IMR-90 (cell line): ENCODE measurements around the gene PDGFC. TPM values are rescaled to one million over a fixed set of nuclear protein-coding genes. Genes with fewer than 3 reads are reported as not detected.
A peak's percentile ranks its signal among the peaks of the same experiment; 100 is the strongest.

Source experiments
- ATAC-seq: fragments of 200-7000 bp; cut with Tn5 transposase; 2 replicates; pipeline ENCODE4 v1.9.1; 2020; ENCODE audit warnings: low read depth, mild to moderate bottlenecking, moderate library complexity
- BruUV-seq: library from RNA; stranded (reverse); fragments of 400-500 nt; replicated peaks from 2 replicates; lab custom pipeline; 2021; lab: Mats Ljungman, UMichigan
- CTCF ChIA-PET: fragments of 300-600 bp; formaldehyde crosslinking; extraction: SDS; loops from one replicate; lab custom pipeline; 2021; ENCODE audit warnings: antibody characterized with exemption; lab: Yijun Ruan, JAX
- POLR2A ChIA-PET: fragments of 300-600 bp; sonication (Branson Sonifier 250); formaldehyde crosslinking; loops from one replicate; lab custom pipeline; 2022; ENCODE audit warnings: antibody characterized with exemption; ENCODE audit not compliant: unreplicated experiment; lab: Charles Lee
- DNase-seq: peaks from one replicate; pipeline ENCODE4 v3.0.0; 2013
- H2AFZ ChIP-seq: replicated peaks from 2 replicates; pipeline ENCODE3; 2013; ENCODE audit warnings: low read length, mild to moderate bottlenecking; ENCODE audit not compliant: poor library complexity
- H2AK5ac ChIP-seq: 2 replicates; pipeline ENCODE4 v1.6.1; 2013; ENCODE audit warnings: low read depth, low read length, inconsistent platforms
- H2AK9ac ChIP-seq: replicated peaks from 2 replicates; pipeline ENCODE3; 2013; ENCODE audit warnings: mild to moderate bottlenecking, low read depth, low read length, moderate library complexity; ENCODE audit not compliant: poor library complexity
- H2BK120ac ChIP-seq: 2 replicates; pipeline ENCODE4 v1.6.1; 2013; ENCODE audit warnings: low read depth, low read length, inconsistent platforms
- H2BK15ac ChIP-seq: 3 replicates; pipeline ENCODE4 v1.6.1; 2013; ENCODE audit warnings: low read depth, low read length, inconsistent platforms
- H2BK20ac ChIP-seq: 2 replicates; pipeline ENCODE4 v1.6.1; 2013; ENCODE audit warnings: low read depth, mild to moderate bottlenecking, inconsistent platforms, low read length, moderate library complexity
- H2BK5ac ChIP-seq: 2 replicates; pipeline ENCODE4 v1.6.1; 2013; ENCODE audit warnings: mild to moderate bottlenecking, low read depth, low read length, inconsistent platforms; ENCODE audit not compliant: poor library complexity, severe bottlenecking
- H3K14ac ChIP-seq: replicated peaks from 2 replicates; pipeline ENCODE4 v1.6.1; 2013; ENCODE audit warnings: low read depth, low read length, inconsistent platforms
- H3K18ac ChIP-seq: 2 replicates; pipeline ENCODE4 v1.6.1; 2013; ENCODE audit warnings: low read depth, low read length, control low read depth
- H3K23ac ChIP-seq: 2 replicates; pipeline ENCODE4 v1.6.1; 2013; ENCODE audit warnings: low read depth, low read length, inconsistent platforms
- H3K27ac ChIP-seq: 2 replicates; pipeline ENCODE4 v1.5.1; 2013; ENCODE audit warnings: mild to moderate bottlenecking, control low read depth, low read length; ENCODE audit not compliant: insufficient read depth
- H3K27me3 ChIP-seq: 2 replicates; pipeline ENCODE4 v1.6.1; 2013; ENCODE audit warnings: low read length; ENCODE audit not compliant: control insufficient read depth, insufficient read depth
- H3K36me3 ChIP-seq: 2 replicates; pipeline ENCODE4 v1.6.1; 2013; ENCODE audit warnings: low read length, mixed read lengths; ENCODE audit not compliant: control insufficient read depth, insufficient read depth
- H3K4ac ChIP-seq: 2 replicates; pipeline ENCODE4 v1.6.1; 2013; ENCODE audit warnings: low read depth, low read length, inconsistent platforms
- H3K4me1 ChIP-seq: 2 replicates; pipeline ENCODE4 v1.6.1; 2013; ENCODE audit warnings: low read length, mixed read lengths; ENCODE audit not compliant: control insufficient read depth, insufficient read depth
- H3K4me2 ChIP-seq: 2 replicates; pipeline ENCODE4 v1.6.1; 2013; ENCODE audit warnings: low read depth, mild to moderate bottlenecking, control low read depth, low read length, moderate library complexity
- H3K4me3 ChIP-seq: 2 replicates; pipeline ENCODE4 v1.5.1; 2013; ENCODE audit warnings: low read depth, mild to moderate bottlenecking, control low read depth, low read length, moderate library complexity; ENCODE audit not compliant: insufficient read depth
- H3K56ac ChIP-seq: 2 replicates; pipeline ENCODE4 v1.6.1; 2013; ENCODE audit warnings: low read length, inconsistent platforms; ENCODE audit not compliant: insufficient read depth; ENCODE audit errors: extremely low read depth
- H3K79me1 ChIP-seq, 2 experiments: 2 replicates each; pipeline ENCODE4 v1.6.1; 2013; ENCODE audit warnings: low read length in 2 of 2, inconsistent platforms in 1 of 2, low read depth in 1 of 2
- H3K9ac ChIP-seq: 2 replicates; pipeline ENCODE4 v1.6.1; 2013; ENCODE audit warnings: low read depth, low read length, control low read depth
- H3K9me1 ChIP-seq: 2 replicates; pipeline ENCODE4 v1.6.1; 2013; ENCODE audit warnings: low read length, inconsistent platforms; ENCODE audit not compliant: insufficient read depth
- H3K9me3 ChIP-seq: 2 replicates; pipeline ENCODE4 v1.6.1; 2013; ENCODE audit warnings: low read length; ENCODE audit not compliant: control insufficient read depth, insufficient read depth
- H4K20me1 ChIP-seq: 2 replicates; pipeline ENCODE4 v1.6.1; 2013; ENCODE audit warnings: low read length, inconsistent platforms; ENCODE audit not compliant: insufficient read depth
- H4K5ac ChIP-seq: 2 replicates; pipeline ENCODE4 v1.6.1; 2013; ENCODE audit warnings: mild to moderate bottlenecking, low read depth, low read length, control low read depth
- H4K8ac ChIP-seq, 2 experiments: 2 replicates each; pipeline ENCODE4 v1.6.1; 2013; ENCODE audit warnings: low read depth in 2 of 2, low read length in 2 of 2, control low read depth in 1 of 2, inconsistent platforms in 1 of 2
- H4K91ac ChIP-seq: 2 replicates; pipeline ENCODE4 v1.6.1; 2013; ENCODE audit warnings: low read depth, low read length, inconsistent platforms; ENCODE audit not compliant: insufficient read depth
- CEBPB ChIP-seq: IDR thresholded peaks from 2 replicates; pipeline ENCODE4 v1.6.1; 2012; ENCODE audit warnings: low read depth, low read length, improper control_type of control experiment
- CTCF ChIP-seq: conservative IDR thresholded peaks from 2 replicates; pipeline ENCODE4 v1.5.1; 2012; ENCODE audit warnings: mild to moderate bottlenecking, low read depth, low read length, improper control_type of control experiment
- MAFK ChIP-seq: IDR thresholded peaks from 2 replicates; pipeline ENCODE4 v1.6.1; 2012; ENCODE audit warnings: low read depth, low read length, improper control_type of control experiment
- WGBS, 2 experiments: methylation state at CpG; one replicate each; pipeline versions ENCODE4 v1.1.5 to v1.1.7; 2013; ENCODE audit warnings: missing lambda C conversion rate in 2 of 2; ENCODE audit not compliant: insufficient read length in 1 of 2; ENCODE audit errors: extremely low coverage in 2 of 2; 5-methylcytosine and 5-hydroxymethylcytosine counted together
- dilution Hi-C: fragments of 300-500 bp; cut with HindIII; formaldehyde crosslinking; loops from one replicate; pipeline ENCODE4 v1.14.3; 2018; ENCODE audit warnings: low sequenced_read_pairs; ENCODE audit not compliant: unreplicated experiment
- in situ Hi-C: fragments of 300-500 bp; cut with MboI; formaldehyde crosslinking; loops from 3 replicates; pipeline ENCODE4 v1.14.3; 2019; ENCODE audit warnings: low sequenced_read_pairs, inconsistent platforms, mixed read lengths
- intact Hi-C: fragments of 100-400 bp; cut with micrococcal nuclease; formaldehyde crosslinking; loops from 2 replicates; pipeline ENCODE4 v1.10.0; 2022
- polyA plus RNA-seq, 3 experiments: library from polyadenylated mRNA; depleted of rRNA; stranded (reverse); fragments of >200 nt; gene quantifications; 2 replicates each; pipeline ENCODE4 v1.2.3, GENCODE V29; 2012; ENCODE audit warnings: low replicate concordance in 1 of 3
- total RNA-seq: library from RNA; depleted of rRNA; stranded (reverse); fragments of >200 nt; gene quantifications from 2 replicates; pipeline ENCODE4 v1.2.3, GENCODE V29; 2012

The PDGFC gene
- total and polyA plus RNA-seq, 2 of the 4 experiments (the other 2 are of a cell fraction): 19.8 to 90.7 TPM

DNA sequence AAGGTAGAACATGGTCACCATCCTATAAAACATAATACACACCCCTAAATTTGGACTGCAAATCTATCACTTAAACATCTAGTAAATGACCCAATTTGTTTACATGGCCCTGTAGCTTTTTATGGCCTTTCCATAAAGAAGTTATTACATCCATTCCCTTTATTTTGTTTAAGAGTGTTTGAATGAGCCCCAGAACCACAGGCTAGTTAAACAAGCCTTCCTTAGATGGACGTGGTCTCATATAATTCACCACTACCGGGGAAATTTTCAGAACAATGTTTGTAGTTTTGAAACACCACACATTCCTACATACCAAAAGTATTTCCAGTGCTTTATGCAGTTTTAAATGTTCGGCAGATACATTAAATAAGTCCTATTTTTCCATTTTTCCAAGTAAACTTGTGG lies 12.3 kb downstream of the PDGFC start (continued):
- TF ChIP-seq CTCF: no peak

- ATAC-seq (no peak), DNase-seq (no peak)
- H3K27me3 ChIP-seq: no peaks in the 10 kb centered on the region
- POLR2A ChIA-PET: no interaction called here
- H4K91ac ChIP-seq: no peak overlapping the region
- intact Hi-C loops (loop anchor here (5.0 kb wide), 1 partner anchor 71 kb away; no protein-coding TSS in a partner anchor), dilution Hi-C loops (no loop called here), in situ Hi-C loops (loop anchor here (25.0 kb wide), 1 partner anchor 996 kb away; the partner anchor contains the start of gene CTSO)
- peak overlapping the region; percentile 18; the same call in 1 of the 2 replicates for H2BK20ac ChIP-seq
- no peak overlapping the region for H3K9ac ChIP-seq
- CTCF ChIA-PET: interaction anchor here (1.0 kb wide), 1 partner anchor 11 kb away, joined by 4 read pairs; no protein-coding TSS in a partner anchor
- H3K79me1 ChIP-seq: peaks cover 33 to 55% of the 10 kb centered on the region in 2 experiments
- H2BK15ac ChIP-seq: peak overlapping the region; percentile 6; the same call in 1 of the 3 replicates
- no peak overlapping the region for H3K4ac ChIP-seq
- peaks cover 20% of the 10 kb centered on the region for H3K4me1 ChIP-seq
- peaks cover 10% of the 10 kb centered on the region; the same call in 1 of the 2 replicates for H4K20me1 ChIP-seq
- H2BK5ac ChIP-seq: peak overlapping the region; percentile 26
- no peak overlapping the region for H3K14ac ChIP-seq
- no peak overlapping the region for H2AFZ ChIP-seq
- H3K56ac ChIP-seq: no peak overlapping the region
- H3K4me3 ChIP-seq: no peak overlapping the region
- H4K5ac ChIP-seq: peak overlapping the region; percentile 30; the same call in 1 of the 2 replicates
- WGBS, 2 experiments: no CpG with 5 or more reads among the region's 2 CpGs
- peak overlapping the region; percentile 18; the same call in 1 of the 2 replicates for H3K4me2 ChIP-seq
- H3K9me1 ChIP-seq: peaks cover 15% of the 10 kb centered on the region
- no peak overlapping the region for H2AK5ac ChIP-seq
- no peak overlapping the region for H3K23ac ChIP-seq
- no peak overlapping the region for H3K27ac ChIP-seq
- TF ChIP-seq MAFK (no peak), CEBPB (peak; percentile 60)
- no peak overlapping the region; a peak in 2 of 4 replicates for H4K8ac ChIP-seq
- H2AK9ac ChIP-seq: no peak overlapping the region
- peak overlapping the region; percentile 50; the same call in 1 of the 2 replicates for H3K18ac ChIP-seq
- H3K36me3 ChIP-seq: no peaks in the 10 kb centered on the region; the same call in 1 of the 2 replicates
- H3K9me3 ChIP-seq: no peaks in the 10 kb centered on the region
- H2BK120ac ChIP-seq: peak overlapping the region; percentile 1; the same call in 1 of the 2 replicates
- no TSS peak for BruUV-seq
These were observed 13.1 kb downstream of the PDGFC start for GRCh38 chr4:156958276-156959074.
